ENCODE results near the gene LARGE1.

DNA sequence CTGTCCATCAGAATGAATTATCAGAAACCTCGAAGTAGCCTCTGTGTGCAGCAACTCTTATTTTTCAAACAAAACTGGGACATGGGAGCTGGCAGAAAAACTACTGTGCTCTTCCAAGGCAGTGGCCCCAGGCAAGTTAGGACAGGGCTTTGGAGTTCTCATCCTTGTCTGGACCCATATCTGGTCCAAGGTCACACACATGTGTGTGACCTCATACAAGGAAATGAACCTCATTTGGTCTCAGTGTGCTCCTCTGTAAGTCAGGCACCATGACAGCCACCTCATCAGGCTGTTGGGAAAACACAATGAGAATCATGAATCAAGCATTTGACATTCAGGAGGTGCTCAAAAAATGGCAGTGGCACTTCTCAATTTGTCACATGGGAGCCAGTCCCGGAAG, 25.8 kb downstream of the LARGE1 start:
- TF ChIP-seq EP300 (IDR thresholded peaks at IDR 0.05; ENCODE audit: borderline replicate concordance) (no peak), RAD21 (IDR thresholded peaks at IDR 0.05; ENCODE audit: low read depth) (no peak)
- TF ChIP-seq, protein P1, sequence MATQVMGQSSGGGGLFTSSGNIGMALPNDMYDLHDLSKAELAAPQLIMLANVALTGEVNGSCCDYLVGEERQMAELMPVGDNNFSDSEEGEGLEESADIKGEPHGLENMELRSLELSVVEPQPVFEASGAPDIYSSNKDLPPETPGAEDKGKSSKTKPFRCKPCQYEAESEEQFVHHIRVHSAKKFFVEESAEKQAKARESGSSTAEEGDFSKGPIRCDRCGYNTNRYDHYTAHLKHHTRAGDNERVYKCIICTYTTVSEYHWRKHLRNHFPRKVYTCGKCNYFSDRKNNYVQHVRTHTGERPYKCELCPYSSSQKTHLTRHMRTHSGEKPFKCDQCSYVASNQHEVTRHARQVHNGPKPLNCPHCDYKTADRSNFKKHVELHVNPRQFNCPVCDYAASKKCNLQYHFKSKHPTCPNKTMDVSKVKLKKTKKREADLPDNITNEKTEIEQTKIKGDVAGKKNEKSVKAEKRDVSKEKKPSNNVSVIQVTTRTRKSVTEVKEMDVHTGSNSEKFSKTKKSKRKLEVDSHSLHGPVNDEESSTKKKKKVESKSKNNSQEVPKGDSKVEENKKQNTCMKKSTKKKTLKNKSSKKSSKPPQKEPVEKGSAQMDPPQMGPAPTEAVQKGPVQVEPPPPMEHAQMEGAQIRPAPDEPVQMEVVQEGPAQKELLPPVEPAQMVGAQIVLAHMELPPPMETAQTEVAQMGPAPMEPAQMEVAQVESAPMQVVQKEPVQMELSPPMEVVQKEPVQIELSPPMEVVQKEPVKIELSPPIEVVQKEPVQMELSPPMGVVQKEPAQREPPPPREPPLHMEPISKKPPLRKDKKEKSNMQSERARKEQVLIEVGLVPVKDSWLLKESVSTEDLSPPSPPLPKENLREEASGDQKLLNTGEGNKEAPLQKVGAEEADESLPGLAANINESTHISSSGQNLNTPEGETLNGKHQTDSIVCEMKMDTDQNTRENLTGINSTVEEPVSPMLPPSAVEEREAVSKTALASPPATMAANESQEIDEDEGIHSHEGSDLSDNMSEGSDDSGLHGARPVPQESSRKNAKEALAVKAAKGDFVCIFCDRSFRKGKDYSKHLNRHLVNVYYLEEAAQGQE (IDR thresholded peaks at IDR 0.05; ENCODE audit: low read depth) = no peak
